SK-N-SH treated with all-trans-retinoic acid at 6 μM for 48 hours (cell line): ENCODE results near the gene EN2.

Experiments
- ESRRG ChIP-seq: fragments of 250-450 bp; sonication (Bioruptor Pico); IDR thresholded peaks from 2 replicates; pipeline ENCODE4 v1.6.1; 2021; ENCODE audit warnings: mild to moderate bottlenecking
- ISL1 ChIP-seq: fragments of 250-450 bp; sonication (Bioruptor Pico); IDR thresholded peaks from 2 replicates; pipeline ENCODE4 v2.1.2; 2022; ENCODE audit warnings: mild to moderate bottlenecking, moderate library complexity
- POU6F1 ChIP-seq: fragments of 250-450 bp; sonication (Bioruptor Pico); IDR thresholded peaks from 2 replicates; pipeline ENCODE4 v1.8.0; 2021; ENCODE audit warnings: low read depth, mild to moderate bottlenecking, moderate library complexity, borderline replicate concordance
- TCF4 ChIP-seq: fragments of 250-450 bp; sonication (Bioruptor Pico); IDR thresholded peaks from 2 replicates; pipeline ENCODE4 v1.8.0; 2021; ENCODE audit warnings: mild to moderate bottlenecking, moderate library complexity, borderline replicate concordance
- TOX ChIP-seq: fragments of 250-450 bp; sonication (Bioruptor Pico); IDR thresholded peaks from 2 replicates; pipeline ENCODE4 v1.8.0; 2021; ENCODE audit warnings: mild to moderate bottlenecking, moderate library complexity, borderline replicate concordance
- ZC3H10 ChIP-seq: fragments of 250-450 bp; sonication (Bioruptor Pico); IDR thresholded peaks from 2 replicates; pipeline ENCODE4 v1.5.1; 2021; ENCODE audit warnings: mild to moderate bottlenecking, moderate library complexity
- ZFP30 ChIP-seq: fragments of 450-650 bp; formaldehyde crosslinking; IDR thresholded peaks from 2 replicates; pipeline ENCODE4 v1.5.0; 2022; ENCODE audit warnings: mild to moderate bottlenecking, moderate library complexity
- ZNF565 ChIP-seq: fragments of 450-650 bp; formaldehyde crosslinking; conservative IDR thresholded peaks from 2 replicates; pipeline ENCODE4 v1.5.0; 2020; ENCODE audit warnings: low read depth, mild to moderate bottlenecking, moderate library complexity
- ZNF70 ChIP-seq: fragments of 450-650 bp; formaldehyde crosslinking; IDR thresholded peaks from 2 replicates; pipeline ENCODE4 v1.5.0; 2020; ENCODE audit warnings: mild to moderate bottlenecking, moderate library complexity
- TF ChIP-seq, protein P1 (sequence below): fragments of 250-450 bp; sonication (Bioruptor Pico); IDR thresholded peaks from 2 replicates; pipeline ENCODE4 v1.5.1; 2020; ENCODE audit warnings: low read depth, mild to moderate bottlenecking, moderate library complexity

- TF ChIP-seq POU6F1 (no peak), ZC3H10 (no peak), ZNF70 (CRISPR knock-in tag) (no peak), ISL1 (CRISPR knock-in tag) (no peak), ZFP30 (CRISPR knock-in tag) (no peak), TCF4 (CRISPR knock-in tag) (no peak), ESRRG (CRISPR knock-in tag) (no peak), TOX (CRISPR knock-in tag) (no peak), ZNF565 (CRISPR knock-in tag) (no peak)
- TF ChIP-seq, protein P1, sequence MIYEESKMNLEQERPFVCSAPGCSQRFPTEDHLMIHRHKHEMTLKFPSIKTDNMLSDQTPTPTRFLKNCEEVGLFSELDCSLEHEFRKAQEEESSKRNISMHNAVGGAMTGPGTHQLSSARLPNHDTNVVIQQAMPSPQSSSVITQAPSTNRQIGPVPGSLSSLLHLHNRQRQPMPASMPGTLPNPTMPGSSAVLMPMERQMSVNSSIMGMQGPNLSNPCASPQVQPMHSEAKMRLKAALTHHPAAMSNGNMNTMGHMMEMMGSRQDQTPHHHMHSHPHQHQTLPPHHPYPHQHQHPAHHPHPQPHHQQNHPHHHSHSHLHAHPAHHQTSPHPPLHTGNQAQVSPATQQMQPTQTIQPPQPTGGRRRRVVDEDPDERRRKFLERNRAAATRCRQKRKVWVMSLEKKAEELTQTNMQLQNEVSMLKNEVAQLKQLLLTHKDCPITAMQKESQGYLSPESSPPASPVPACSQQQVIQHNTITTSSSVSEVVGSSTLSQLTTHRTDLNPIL (CRISPR knock-in tag) = no peak
Observed at GRCh38 chr7:155418304-155418703, 39.6 kb upstream of the EN2 start.
